ENCODE data around the gene CNIH2. TPM values are rescaled to one million over a fixed set of nuclear protein-coding genes. Genes with fewer than 3 reads are reported as not detected.

CNIH2 gene
- total and polyA plus RNA-seq, 4 donors, result 0.18 to 1.1 (median 0.75) TPM; not detected in 1

DNA sequence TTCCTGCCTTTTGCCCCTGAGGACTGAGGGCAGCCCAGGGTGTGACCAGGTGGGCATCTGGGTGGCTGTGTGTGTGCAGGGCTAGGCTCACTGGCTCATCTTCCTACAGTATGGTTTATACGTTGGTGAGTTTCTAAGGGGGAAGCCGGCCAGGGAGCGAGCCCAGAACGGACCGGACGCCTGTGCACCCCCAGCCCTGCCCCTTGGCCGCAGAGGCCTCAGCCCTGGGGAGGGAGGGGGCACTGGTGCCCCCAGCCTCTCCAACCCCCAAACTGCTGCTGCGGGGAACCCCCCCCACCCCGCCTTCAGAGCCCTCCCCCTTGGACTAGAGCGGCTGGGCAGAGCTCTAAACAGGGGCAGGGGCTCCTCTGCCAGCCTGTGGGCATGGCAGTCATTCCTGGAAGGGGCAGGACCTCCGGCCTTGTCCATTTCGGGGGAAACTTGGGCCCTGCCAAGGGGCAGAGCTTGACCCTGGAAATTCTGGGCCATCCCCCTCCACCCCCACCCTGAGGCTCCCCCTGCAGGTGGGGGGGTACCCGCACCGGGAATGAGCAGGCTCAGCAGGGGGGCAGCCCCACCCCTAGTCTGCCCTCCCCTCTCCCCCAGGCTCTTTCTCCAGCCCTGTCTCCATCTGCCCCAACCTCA is 5.6 kb downstream of the CNIH2 start:
- DNase-seq, result no peak

DNA sequence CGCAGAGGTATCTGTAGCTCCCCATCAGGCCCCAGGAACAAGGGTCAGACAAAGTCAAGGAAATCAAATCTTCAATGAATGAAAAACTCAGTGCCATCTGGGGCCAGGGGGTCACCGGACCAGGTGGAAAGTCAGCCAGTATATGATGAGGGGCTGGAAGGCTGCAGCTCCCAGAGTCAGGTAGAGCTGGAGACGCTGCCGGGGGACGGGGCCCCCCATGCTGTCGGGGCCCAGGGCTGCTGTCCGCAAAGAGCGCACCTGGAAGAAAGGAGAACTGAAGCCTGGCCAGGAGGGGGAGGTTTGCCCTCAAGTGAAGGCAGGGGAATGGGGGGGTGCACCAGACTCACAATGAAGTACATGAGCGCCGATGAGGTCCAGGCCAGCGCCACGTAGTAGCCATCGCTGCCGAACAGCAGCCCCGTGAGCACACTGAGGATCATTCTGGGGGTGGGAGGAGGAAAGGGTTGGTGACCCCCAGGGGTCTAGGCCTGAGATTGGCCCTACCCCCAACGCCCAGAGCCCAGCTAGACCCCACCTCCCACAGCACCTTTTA is 6.6 kb downstream of the CNIH2 start:
- ATAC-seq (ENCODE audit: low FRiP score) (no peak), DNase-seq (no peak)
- Histone ChIP-seq H3K4me1 (ENCODE audit: control insufficient read depth in 1 of 2, insufficient read depth in 2 of 2, low read length in 2 of 2) (no peaks in the 10 kb centered on the region), H3K4me3 (ENCODE audit: low read length in 2 of 2) (no peak overlapping the region), H3K9me3 (ENCODE audit: control insufficient read depth, low read length) (no peaks in the 10 kb centered on the region), H3K36me3 (ENCODE audit: control insufficient read depth in 1 of 2, insufficient read depth in 2 of 2, low read length in 1 of 2) (no peaks in the 10 kb centered on the region), H3K27me3 (ENCODE audit: control insufficient read depth in 1 of 2, insufficient read depth in 2 of 2, low read length in 1 of 2) (no peaks in the 10 kb centered on the region), H3K27ac (ENCODE audit: low read depth in 1 of 2, low read length in 2 of 2) (no peak overlapping the region)
- 88 to 92% methylated on average over 16 of the region's 16 CpGs for WGBS, 2 donors
- intact Hi-C loops (cut with DNase I), result loop anchor here in 1 of 2 donors (2.0 kb wide), 1 partner anchor 62 kb away; no protein-coding TSS in a partner anchor

More for the DNA sequence above, 5.6 kb downstream of the CNIH2 start:
- ATAC-seq (ENCODE audit: low FRiP score), result no peak
- no peak overlapping the region for H3K27ac ChIP-seq (ENCODE audit: low read depth in 1 of 2, low read length in 2 of 2)
- no peaks in the 10 kb centered on the region for H3K4me1 ChIP-seq (ENCODE audit: control insufficient read depth in 1 of 2, insufficient read depth in 2 of 2, low read length in 2 of 2)
- intact Hi-C loops (cut with DNase I), result loop anchor here (2.0 kb wide), 1 partner anchor 61 kb away; no protein-coding TSS in a partner anchor
- H3K9me3 ChIP-seq (ENCODE audit: control insufficient read depth, low read length), result no peaks in the 10 kb centered on the region
- no peak overlapping the region for H3K4me3 ChIP-seq (ENCODE audit: low read length in 2 of 2)
- no peaks in the 10 kb centered on the region for H3K27me3 ChIP-seq (ENCODE audit: control insufficient read depth in 1 of 2, insufficient read depth in 2 of 2, low read length in 1 of 2)
- H3K36me3 ChIP-seq (ENCODE audit: control insufficient read depth in 1 of 2, insufficient read depth in 2 of 2, low read length in 1 of 2), result no peaks in the 10 kb centered on the region
- WGBS, 2 donors, result 59 to 71% methylated on average over 10 to 14 of the region's 14 CpGs

DNA sequence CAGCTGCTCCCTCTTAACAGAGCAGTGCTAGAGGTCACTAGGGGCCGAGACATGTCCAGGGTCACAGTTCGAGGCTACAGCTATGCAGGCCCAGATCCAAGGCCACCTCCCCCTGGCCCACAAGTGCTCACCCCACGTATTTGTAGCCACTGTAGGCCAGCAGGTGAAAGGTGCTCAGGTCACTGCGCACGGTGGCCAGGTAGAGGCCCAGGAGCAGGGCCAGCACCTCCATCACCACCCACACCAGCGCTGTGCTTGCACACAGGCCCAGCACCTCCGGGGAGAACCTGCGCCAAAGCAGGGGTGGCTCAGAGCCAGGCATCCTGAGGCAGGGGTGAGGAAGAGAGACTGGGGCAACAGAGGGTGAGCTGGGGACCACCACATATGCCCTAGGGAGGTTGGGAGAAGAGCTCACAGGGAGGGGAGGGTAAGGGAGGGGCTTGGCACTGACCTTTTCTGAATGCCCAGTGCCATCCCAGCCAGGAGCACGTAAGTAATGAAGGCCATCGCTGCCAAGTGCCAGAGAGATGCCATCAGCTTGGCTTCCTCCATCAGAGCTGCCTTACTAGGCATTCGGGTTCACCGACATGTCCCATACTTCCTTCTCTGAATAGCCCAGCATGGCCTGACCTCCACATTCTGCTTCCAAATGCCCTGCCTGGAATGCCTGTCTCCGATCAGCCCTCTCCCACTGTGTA is 7.4 kb downstream of the CNIH2 start:
- DNase-seq, result no peak
- WGBS, 2 donors, result 73 to 78% methylated on average over 13 of the region's 13 CpGs

DNA sequence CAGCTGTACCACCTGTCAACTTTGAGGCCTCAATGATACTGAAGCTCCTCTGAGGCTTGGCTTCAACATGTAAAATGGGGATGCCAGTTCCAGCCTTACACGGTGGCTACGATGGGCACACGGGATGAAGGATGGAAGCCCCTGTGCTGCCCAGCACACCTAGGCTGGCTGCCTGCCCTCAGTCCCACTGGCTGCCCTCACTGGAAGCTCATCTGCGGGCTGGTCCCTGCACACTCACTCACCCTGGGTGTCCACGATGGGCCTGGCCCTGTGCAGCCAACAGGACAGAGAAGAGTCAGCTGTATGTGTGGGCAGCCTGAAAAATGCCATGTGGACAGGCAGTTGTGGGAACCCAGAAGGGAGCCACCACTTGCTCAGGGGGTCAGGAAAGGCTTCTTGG is 8.7 kb downstream of the CNIH2 start:
- no peaks in the 10 kb centered on the region for H3K4me1 ChIP-seq (ENCODE audit: control insufficient read depth in 1 of 2, insufficient read depth in 2 of 2, low read length in 2 of 2)
- no peaks in the 10 kb centered on the region for H3K9me3 ChIP-seq (ENCODE audit: control insufficient read depth, low read length)
- no peak overlapping the region for H3K27ac ChIP-seq (ENCODE audit: low read depth in 1 of 2, low read length in 2 of 2)
- intact Hi-C loops (cut with DNase I), result no loop called here
- H3K36me3 ChIP-seq (ENCODE audit: control insufficient read depth in 1 of 2, insufficient read depth in 2 of 2, low read length in 1 of 2), result no peaks in the 10 kb centered on the region
- H3K27me3 ChIP-seq (ENCODE audit: control insufficient read depth in 1 of 2, insufficient read depth in 2 of 2, low read length in 1 of 2), result no peaks in the 10 kb centered on the region
- DNase-seq (no peak), ATAC-seq (ENCODE audit: low FRiP score) (no peak)
- H3K4me3 ChIP-seq (ENCODE audit: low read length in 2 of 2), result no peak overlapping the region
- 73 to 75% methylated on average over 5 of the region's 5 CpGs for WGBS, 2 donors

More for the DNA sequence above, 7.4 kb downstream of the CNIH2 start:
- intact Hi-C loops (cut with DNase I), result loop anchor here in 1 of 2 donors (2.0 kb wide), 1 partner anchor 63 kb away; no protein-coding TSS in a partner anchor
- H3K27ac ChIP-seq (ENCODE audit: low read depth in 1 of 2, low read length in 2 of 2), result no peak overlapping the region
- no peaks in the 10 kb centered on the region for H3K9me3 ChIP-seq (ENCODE audit: control insufficient read depth, low read length)
- H3K36me3 ChIP-seq (ENCODE audit: control insufficient read depth in 1 of 2, insufficient read depth in 2 of 2, low read length in 1 of 2), result no peaks in the 10 kb centered on the region
- no peak for ATAC-seq (ENCODE audit: low FRiP score)
- H3K4me3 ChIP-seq (ENCODE audit: low read length in 2 of 2), result no peak overlapping the region
- H3K27me3 ChIP-seq (ENCODE audit: control insufficient read depth in 1 of 2, insufficient read depth in 2 of 2, low read length in 1 of 2), result no peaks in the 10 kb centered on the region
- no peaks in the 10 kb centered on the region for H3K4me1 ChIP-seq (ENCODE audit: control insufficient read depth in 1 of 2, insufficient read depth in 2 of 2, low read length in 2 of 2)

DNA sequence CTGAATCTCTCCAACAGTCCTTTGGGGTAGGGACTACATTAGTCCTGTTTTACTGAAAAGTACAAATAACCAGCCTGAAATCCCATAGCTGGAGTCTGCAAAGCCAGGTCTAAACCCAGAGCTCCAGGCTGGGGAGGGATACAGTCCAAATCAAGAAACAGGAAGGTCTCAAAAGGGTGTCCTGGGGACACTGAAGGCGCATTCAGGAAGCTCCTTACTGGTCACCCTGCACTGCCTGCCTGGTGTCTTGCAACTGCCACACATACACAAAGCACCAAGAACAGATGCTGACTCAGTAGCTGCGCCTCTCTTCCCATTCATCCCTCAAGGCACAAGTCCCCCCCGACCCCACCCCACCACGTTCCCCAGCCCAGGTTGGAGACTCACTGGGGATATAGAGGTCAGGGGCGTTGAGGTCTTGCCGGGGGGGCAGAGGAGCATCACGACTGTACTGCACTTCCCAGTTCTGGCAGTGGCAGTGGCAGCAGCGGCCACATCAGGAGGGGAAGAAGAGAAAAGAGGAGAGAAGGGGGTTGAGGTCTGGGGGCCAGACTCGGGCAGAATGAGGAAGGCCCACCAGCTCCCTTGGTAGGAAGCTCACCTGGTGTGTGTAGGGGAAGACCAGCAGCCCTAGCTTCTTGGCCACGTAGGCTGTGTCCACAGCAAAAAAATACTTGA is 9.4 kb downstream of the CNIH2 start:
- WGBS, 2 donors, result 72 to 79% methylated on average over 10 of the region's 10 CpGs
- H3K9me3 ChIP-seq (ENCODE audit: control insufficient read depth, low read length), result no peaks in the 10 kb centered on the region
- H3K4me1 ChIP-seq (ENCODE audit: control insufficient read depth in 1 of 2, insufficient read depth in 2 of 2, low read length in 2 of 2), result no peaks in the 10 kb centered on the region
- no peaks in the 10 kb centered on the region for H3K36me3 ChIP-seq (ENCODE audit: control insufficient read depth in 1 of 2, insufficient read depth in 2 of 2, low read length in 1 of 2)
- H3K4me3 ChIP-seq (ENCODE audit: low read length in 2 of 2), result no peak overlapping the region
- no peak for ATAC-seq (ENCODE audit: low FRiP score)
- no peaks in the 10 kb centered on the region for H3K27me3 ChIP-seq (ENCODE audit: control insufficient read depth in 1 of 2, insufficient read depth in 2 of 2, low read length in 1 of 2)
- DNase-seq, result no peak
- H3K27ac ChIP-seq (ENCODE audit: low read depth in 1 of 2, low read length in 2 of 2), result no peak overlapping the region
- intact Hi-C loops (cut with DNase I), result no loop called here

DNA sequence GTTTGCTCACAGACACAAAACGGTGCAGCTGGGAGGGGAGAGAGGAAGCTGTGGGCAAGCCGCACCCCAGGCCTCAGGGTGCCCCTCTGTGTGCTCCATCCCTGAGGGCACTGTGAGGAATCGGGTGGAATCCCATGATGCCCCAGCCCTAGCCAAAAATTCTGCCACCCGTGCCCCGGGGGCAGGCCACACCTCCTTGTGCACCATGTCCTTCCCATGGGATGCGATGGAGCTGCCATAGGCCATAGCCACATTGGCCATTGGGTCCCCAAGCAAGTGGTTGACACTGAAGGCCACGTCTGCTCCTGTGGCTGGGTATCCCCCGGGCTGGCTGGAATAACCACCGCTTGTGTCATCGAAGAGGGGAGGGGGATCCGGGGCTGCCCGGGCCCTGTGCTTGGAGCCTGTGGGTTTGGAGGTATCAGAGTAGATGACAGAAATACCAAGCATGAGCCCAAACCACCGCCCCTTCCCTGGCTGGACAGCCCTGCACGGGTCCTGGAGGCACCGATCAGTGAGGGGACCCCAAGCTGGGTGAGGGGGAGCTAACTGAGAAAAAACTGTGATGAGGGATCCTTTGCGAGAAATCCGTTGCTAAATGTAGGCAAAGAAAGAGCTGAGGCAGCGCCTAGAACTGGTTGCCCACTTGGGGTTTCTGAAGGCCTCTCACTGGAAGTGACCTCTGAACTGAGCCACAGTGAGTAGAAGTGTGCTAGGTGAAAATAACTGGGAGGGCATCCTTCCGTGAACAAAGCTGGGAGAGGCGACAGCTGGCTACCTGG is 10.1 kb downstream of the CNIH2 start:
- no peak for ATAC-seq (ENCODE audit: low FRiP score)
- DNase-seq, result peak in 1 of 2 donors; percentile 51
- H3K9me3 ChIP-seq (ENCODE audit: control insufficient read depth, low read length), result no peaks in the 10 kb centered on the region
- H3K36me3 ChIP-seq (ENCODE audit: control insufficient read depth in 1 of 2, insufficient read depth in 2 of 2, low read length in 1 of 2), result no peaks in the 10 kb centered on the region
- intact Hi-C loops (cut with DNase I), result no loop called here
- 22 to 23% methylated on average over 20 of the region's 20 CpGs for WGBS, 2 donors
- H3K4me3 ChIP-seq (ENCODE audit: low read length in 2 of 2), result peak overlapping the region; percentile 51 to 54
- peak overlapping the region in 1 of 2 donors; percentile 77 for H3K27ac ChIP-seq (ENCODE audit: low read depth in 1 of 2, low read length in 2 of 2)
- no peaks in the 10 kb centered on the region for H3K27me3 ChIP-seq (ENCODE audit: control insufficient read depth in 1 of 2, insufficient read depth in 2 of 2, low read length in 1 of 2)
- H3K4me1 ChIP-seq (ENCODE audit: control insufficient read depth in 1 of 2, insufficient read depth in 2 of 2, low read length in 2 of 2), result no peaks in the 10 kb centered on the region

DNA sequence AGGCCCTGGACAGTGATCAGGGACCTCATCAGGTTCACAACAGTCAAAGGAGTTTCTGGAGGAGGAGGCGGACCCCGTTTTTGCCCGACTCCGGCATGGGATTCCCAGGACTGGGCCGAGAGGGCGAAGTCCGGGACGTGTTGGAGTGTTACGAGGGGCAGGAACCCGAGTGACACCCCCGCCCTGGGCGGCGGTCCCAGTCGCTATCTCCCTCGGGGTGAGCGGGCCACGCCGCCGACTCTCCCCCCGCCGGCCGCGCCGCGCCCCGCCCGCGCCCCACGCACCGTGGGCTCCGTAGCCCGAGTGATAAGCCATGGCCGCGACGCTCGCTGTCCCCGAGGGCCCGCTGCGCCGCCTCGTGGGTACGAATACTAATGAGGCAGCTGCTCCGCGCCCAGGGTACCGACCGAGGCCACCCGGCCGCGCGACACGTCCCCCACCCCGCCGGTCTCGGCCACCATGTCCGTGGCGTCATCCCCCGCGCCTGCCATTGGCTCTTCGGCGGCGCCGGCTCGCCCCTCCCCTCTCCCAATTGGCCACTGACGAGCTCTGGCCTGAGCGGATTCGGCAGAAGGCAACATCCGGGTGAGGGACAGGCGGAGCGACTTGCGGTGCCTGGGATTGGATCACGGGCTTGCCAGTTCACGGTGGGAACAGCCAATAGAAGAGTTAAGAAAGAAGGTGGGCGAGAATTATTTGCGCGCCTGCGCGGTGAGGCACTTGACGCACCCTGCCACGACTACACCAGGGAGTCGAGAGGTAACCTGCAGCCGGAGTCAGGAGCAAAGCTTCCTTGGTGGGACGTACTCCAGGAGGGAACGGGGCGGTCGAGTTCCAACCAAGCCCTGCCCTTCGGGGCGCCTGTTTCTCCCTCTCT is 10.9 kb downstream of the CNIH2 start, which contains the start of gene YIF1A:
Gene YIF1A (minus strand): TSS at position 473 of the 877 bp plus-strand sequence. CDS start 158 bp downstream, at position 315.
- H3K27ac ChIP-seq (ENCODE audit: low read depth in 1 of 2, low read length in 2 of 2), result peak within 1 kb of the TSS; percentile 43 to 77
- no peaks in the 10 kb centered on the region for H3K27me3 ChIP-seq (ENCODE audit: control insufficient read depth in 1 of 2, insufficient read depth in 2 of 2, low read length in 1 of 2)
- intact Hi-C loops (cut with DNase I), result no loop called here
- DNase-seq, result peak; percentile 99 to 100
- H3K9me3 ChIP-seq (ENCODE audit: control insufficient read depth, low read length), result no peaks in the 10 kb centered on the region
- peak within 1 kb of the TSS; percentile 51 to 54 for H3K4me3 ChIP-seq (ENCODE audit: low read length in 2 of 2)
- H3K36me3 ChIP-seq (ENCODE audit: control insufficient read depth in 1 of 2, insufficient read depth in 2 of 2, low read length in 1 of 2), result no peaks in the 10 kb centered on the region
- H3K4me1 ChIP-seq (ENCODE audit: control insufficient read depth in 1 of 2, insufficient read depth in 2 of 2, low read length in 2 of 2), result no peaks in the 10 kb centered on the region
- ATAC-seq (ENCODE audit: low FRiP score), result peak; percentile 97
- WGBS, 2 donors, result 0% methylated on average over 71 to 87 of the region's 87 CpGs

Data from aorta (tissue), 5 donors.